SK-N-SH (cell line): Measurements from ENCODE around the gene LEFTY1. TPM values are rescaled to one million over a fixed set of nuclear protein-coding genes. Genes with fewer than 3 reads are reported as not detected.

Experiments
- CTCF ChIA-PET: fragments of 300-600, 350-600 bp; formaldehyde crosslinking; extraction: SDS; loops from one replicate; lab custom pipeline; 2021; lab: Yijun Ruan, JAX
- POLR2A ChIA-PET: fragments of 350-600 bp; sonication (Branson Sonifier 250); formaldehyde crosslinking; extraction: SDS; loops from one replicate; lab custom pipeline; 2020; ENCODE audit warnings: antibody characterized with exemption, inconsistent platforms; lab: Yijun Ruan, JAX
- DNase-seq: peaks from one replicate; pipeline ENCODE4 v3.0.0; 2012
- H2AFZ ChIP-seq: fragments of 200-600 bp; sonication (generic); 2 replicates; pipeline ENCODE4 v1.8.1; 2016; ENCODE audit warnings: antibody characterized with exemption, mild to moderate bottlenecking, low read depth
- H3F3A ChIP-seq: fragments of 200-600 bp; sonication (generic); replicated peaks from 2 replicates; pipeline ENCODE3; 2016; ENCODE audit warnings: antibody characterized with exemption, mild to moderate bottlenecking; ENCODE audit not compliant: insufficient read depth
- H3K27ac ChIP-seq, 2 experiments: fragments of 200-500 bp in 1 of 2; fragments of 200-600 bp in 1 of 2; sonication (Bioruptor generic) in 1 of 2; sonication (generic), shearing (Covaris generic) in 1 of 2; 2 replicates each; pipeline versions ENCODE4 v1.5.1 to v1.6.1; 2014 to 2016; ENCODE audit warnings: low read depth in 2 of 2, inconsistent platforms in 1 of 2, low read length in 1 of 2, mild to moderate bottlenecking in 1 of 2, mixed read lengths in 1 of 2
- H3K27me3 ChIP-seq: fragments of 200-600 bp; sonication (generic), shearing (Covaris generic); 2 replicates; pipeline ENCODE4 v1.6.1; 2016; ENCODE audit warnings: mixed run types; ENCODE audit not compliant: insufficient read depth
- H3K36me3 ChIP-seq, 2 experiments: fragments of 200-500 bp in 1 of 2; fragments of 200-600 bp in 1 of 2; sonication (Bioruptor generic) in 1 of 2; sonication (generic) in 1 of 2; replicated peaks in 1 of 2; 2 replicates each; pipeline versions ENCODE3 to v1.5.1; 2014 to 2016; ENCODE audit warnings: low read length in 1 of 2, mild to moderate bottlenecking in 1 of 2; ENCODE audit not compliant: insufficient read depth in 2 of 2, control insufficient read depth in 1 of 2
- H3K4me1 ChIP-seq, 2 experiments: fragments of 200-500 bp in 1 of 2; fragments of 200-600 bp in 1 of 2; sonication (Bioruptor generic) in 1 of 2; sonication (generic), shearing (Covaris generic) in 1 of 2; 2 replicates each; pipeline versions ENCODE4 v1.5.1 to v1.6.1; 2014 to 2016; ENCODE audit warnings: low read depth in 1 of 2, low read length in 1 of 2, mixed run types in 1 of 2; ENCODE audit not compliant: insufficient read depth in 2 of 2, control insufficient read depth in 1 of 2
- H3K4me2 ChIP-seq: fragments of 200-600 bp; sonication (generic), shearing (Covaris generic); 2 replicates; pipeline ENCODE4 v1.6.1; 2017; ENCODE audit warnings: mixed run types
- H3K4me3 ChIP-seq, 2 experiments: fragments of 200-500 bp in 1 of 2; fragments of 200-600 bp in 1 of 2; sonication (Bioruptor generic) in 1 of 2; sonication (generic), shearing (Covaris generic) in 1 of 2; 2 replicates each; pipeline versions ENCODE4 v1.5.1 to v1.8.1; 2014 to 2016; ENCODE audit warnings: low read depth in 2 of 2, inconsistent platforms in 1 of 2, low read length in 1 of 2, mild to moderate bottlenecking in 1 of 2, mixed read lengths in 1 of 2, moderate library complexity in 1 of 2
- H3K79me2 ChIP-seq: fragments of 200-600 bp; sonication (generic); 2 replicates; pipeline ENCODE4 v1.8.1; 2017; ENCODE audit warnings: mild to moderate bottlenecking; ENCODE audit not compliant: insufficient read depth
- H3K9ac ChIP-seq: fragments of 200-600 bp; sonication (generic); 2 replicates; pipeline ENCODE4 v1.6.1; 2017; ENCODE audit warnings: mixed run types
- H3K9me2 ChIP-seq: fragments of 200-600 bp; sonication (generic); 2 replicates; pipeline ENCODE4 v1.6.1; 2017; ENCODE audit warnings: mixed run types
- H3K9me3 ChIP-seq: fragments of 200-600 bp; sonication (generic); 2 replicates; pipeline ENCODE4 v1.6.1; 2017; ENCODE audit warnings: mixed run types, mild to moderate bottlenecking, moderate library complexity
- H4K20me1 ChIP-seq: fragments of 200-600 bp; sonication (generic); 2 replicates; pipeline ENCODE4 v1.6.1; 2017; ENCODE audit warnings: mild to moderate bottlenecking, mixed run types; ENCODE audit not compliant: insufficient read depth
- CHD2 ChIP-seq: fragments of 150-350 bp; IDR thresholded peaks from 2 replicates; pipeline ENCODE4 v1.6.1; 2018; ENCODE audit warnings: low read length; ENCODE audit not compliant: partially characterized antibody
- ELF1 ChIP-seq: IDR thresholded peaks from 2 replicates; pipeline ENCODE4 v1.4.0; 2012
- FOXJ3 ChIP-seq: sonication (generic); formaldehyde crosslinking; IDR thresholded peaks from 2 replicates; pipeline ENCODE4 v1.5.1; 2020; ENCODE audit warnings: mild to moderate bottlenecking, missing genetic modification reagents
- GABPA ChIP-seq: IDR thresholded peaks from 2 replicates; pipeline ENCODE4 v1.4.0; 2012; ENCODE audit warnings: low read depth, mild to moderate bottlenecking
- JUND ChIP-seq: IDR thresholded peaks from 2 replicates; pipeline ENCODE4 v1.4.0; 2012
- MXI1 ChIP-seq: IDR thresholded peaks from 2 replicates; pipeline ENCODE4 v1.6.1; 2012; ENCODE audit warnings: mild to moderate bottlenecking, low read depth, low read length, improper control_type of control experiment
- NRF1 ChIP-seq: IDR thresholded peaks from 2 replicates; pipeline ENCODE4 v1.6.1; 2012; ENCODE audit warnings: low read depth, mild to moderate bottlenecking, low read length
- PBX3 ChIP-seq: IDR thresholded peaks from 2 replicates; pipeline ENCODE4; 2012
- RAD21 ChIP-seq: IDR thresholded peaks from 2 replicates; pipeline ENCODE4 v1.6.1; 2012; ENCODE audit warnings: mild to moderate bottlenecking, low read length
- RFX5 ChIP-seq: IDR thresholded peaks from 2 replicates; pipeline ENCODE4 v1.6.1; 2012; ENCODE audit warnings: mild to moderate bottlenecking, improper control_type of control experiment, low read length
- SIN3A ChIP-seq: IDR thresholded peaks from 2 replicates; pipeline ENCODE4 v1.6.1; 2012; ENCODE audit warnings: low read depth, mild to moderate bottlenecking, low read length, moderate library complexity, borderline replicate concordance
- TCF12 ChIP-seq: IDR thresholded peaks from 2 replicates; pipeline ENCODE4 v1.4.0; 2012
- USF1 ChIP-seq: IDR thresholded peaks from 2 replicates; pipeline ENCODE4 v1.4.0; 2012; ENCODE audit warnings: low read depth, borderline replicate concordance
- ZBTB33 ChIP-seq: IDR thresholded peaks from 2 replicates; pipeline ENCODE4 v1.4.0; 2012; ENCODE audit warnings: low read depth, borderline replicate concordance
- WGBS: methylation state at CpG from one replicate; pipeline ENCODE4 v1.1.6; 2017; ENCODE audit warnings: low lambda C conversion rate; 5-methylcytosine and 5-hydroxymethylcytosine counted together
- polyA plus RNA-seq, 3 experiments: library from polyadenylated mRNA; depleted of rRNA; stranded (reverse); fragments of >200 nt; gene quantifications; 2 replicates each; pipeline ENCODE4 v1.2.3, GENCODE V29; 2012
- TF ChIP-seq, protein P1 (sequence below): fragments of 150-350 bp; IDR thresholded peaks from 2 replicates; pipeline ENCODE4 v1.6.1; 2016; ENCODE audit warnings: mild to moderate bottlenecking, low read depth, low read length
- TF ChIP-seq, protein P2 (sequence below): fragments of 150-350 bp; IDR thresholded peaks from 2 replicates; pipeline ENCODE4 v1.6.1; 2017; ENCODE audit warnings: antibody characterized with exemption, low read length, low read depth, borderline replicate concordance
- TF ChIP-seq, protein P3 (sequence below): IDR thresholded peaks from 2 replicates; pipeline ENCODE4 v1.4.0; 2012; ENCODE audit warnings: low read depth

The LEFTY1 gene
- polyA plus RNA-seq, 1 of the 3 experiments (the other 2 are of a cell fraction), result 0.07 TPM

- Histone ChIP-seq H3K9me3 (no peaks in the 10 kb centered on the region), H3K36me3 (peaks cover 31 to 32% of the 10 kb centered on the region in 2 experiments)
- DNase-seq, result no peak
- TF ChIP-seq RFX5 (no peak), GABPA (no peak), PBX3 (no peak)
- TF ChIP-seq, protein P1, sequence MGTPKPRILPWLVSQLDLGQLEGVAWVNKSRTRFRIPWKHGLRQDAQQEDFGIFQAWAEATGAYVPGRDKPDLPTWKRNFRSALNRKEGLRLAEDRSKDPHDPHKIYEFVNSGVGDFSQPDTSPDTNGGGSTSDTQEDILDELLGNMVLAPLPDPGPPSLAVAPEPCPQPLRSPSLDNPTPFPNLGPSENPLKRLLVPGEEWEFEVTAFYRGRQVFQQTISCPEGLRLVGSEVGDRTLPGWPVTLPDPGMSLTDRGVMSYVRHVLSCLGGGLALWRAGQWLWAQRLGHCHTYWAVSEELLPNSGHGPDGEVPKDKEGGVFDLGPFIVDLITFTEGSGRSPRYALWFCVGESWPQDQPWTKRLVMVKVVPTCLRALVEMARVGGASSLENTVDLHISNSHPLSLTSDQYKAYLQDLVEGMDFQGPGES, result no peak
- TF ChIP-seq, all 33 proteins: peak for 0
- Histone ChIP-seq H3K79me2 (no peaks in the 10 kb centered on the region), H3K27me3 (no peaks in the 10 kb centered on the region), H3K4me3 (no peak overlapping the region), H3K4me2 (no peak overlapping the region), H3K4me1 (peaks cover 0 to 20% of the 10 kb centered on the region in 2 experiments; a peak in 2 of 4 replicates), H2AFZ (no peak overlapping the region), H4K20me1 (no peaks in the 10 kb centered on the region), H3F3A (peaks cover 20% of the 10 kb centered on the region), H3K9ac (no peak overlapping the region), H3K9me2 (no peaks in the 10 kb centered on the region), H3K27ac (no peak overlapping the region)
- ChIA-PET CTCF (interaction anchor here (0.8 kb wide), 1 partner anchor 23 kb away, joined by 3 read pairs; no protein-coding TSS in a partner anchor), POLR2A (no interaction called here)
- 79% methylated on average over 6 of the region's 8 CpGs for WGBS
Measured at GRCh38 chr1:225868631-225869330, 20.2 kb downstream of the LEFTY1 start.

DNA sequence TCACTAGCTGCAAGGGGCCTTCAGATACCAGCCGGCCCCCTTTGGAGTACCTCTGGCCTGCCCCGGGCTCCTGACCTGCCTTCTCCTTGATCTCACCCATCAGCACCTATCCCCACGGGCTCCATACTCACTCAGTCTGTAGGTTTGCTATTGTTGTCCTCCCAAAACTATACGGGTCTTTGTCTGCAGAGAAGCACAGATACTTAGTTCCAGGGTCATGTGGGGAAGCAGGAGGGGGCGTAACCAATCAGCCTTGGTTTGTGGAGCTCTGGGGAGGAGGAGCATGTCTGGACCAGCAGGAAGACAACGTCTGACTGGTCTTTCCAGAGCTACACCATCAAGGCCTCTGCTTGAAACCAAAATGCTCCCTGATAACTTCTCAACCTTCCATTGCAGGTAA is 22.0 kb downstream of the LEFTY1 start:
- 83% methylated on average over 6 of the region's 6 CpGs for WGBS
- Histone ChIP-seq H3K36me3 (peaks cover 30 to 31% of the 10 kb centered on the region in 2 experiments), H2AFZ (no peak overlapping the region), H3F3A (peaks cover 20% of the 10 kb centered on the region), H3K9me3 (no peaks in the 10 kb centered on the region), H3K27ac (no peak overlapping the region), H3K9me2 (no peaks in the 10 kb centered on the region), H3K27me3 (no peaks in the 10 kb centered on the region), H3K9ac (no peak overlapping the region), H4K20me1 (no peaks in the 10 kb centered on the region), H3K4me1 (peaks cover 0 to 20% of the 10 kb centered on the region in 2 experiments; a peak in 2 of 4 replicates), H3K79me2 (no peaks in the 10 kb centered on the region), H3K4me2 (no peak overlapping the region), H3K4me3 (no peak overlapping the region)
- DNase-seq, result no peak
- POLR2A ChIA-PET, result no interaction called here
- CTCF ChIA-PET, result interaction anchor here (1.6 kb wide), 1 partner anchor 10 kb away, joined by 5 read pairs; no protein-coding TSS in a partner anchor
- TF ChIP-seq, protein P1, result no peak
- TF ChIP-seq JUND (no peak), SIN3A (no peak), NRF1 (no peak), RAD21 (no peak), TCF12 (no peak), USF1 (no peak), CHD2 (no peak), ZBTB33 (no peak), ELF1 (no peak), MXI1 (no peak), PBX3 (no peak), GABPA (no peak), FOXJ3 (CRISPR knock-in tag) (no peak)
- TF ChIP-seq, protein P2, sequence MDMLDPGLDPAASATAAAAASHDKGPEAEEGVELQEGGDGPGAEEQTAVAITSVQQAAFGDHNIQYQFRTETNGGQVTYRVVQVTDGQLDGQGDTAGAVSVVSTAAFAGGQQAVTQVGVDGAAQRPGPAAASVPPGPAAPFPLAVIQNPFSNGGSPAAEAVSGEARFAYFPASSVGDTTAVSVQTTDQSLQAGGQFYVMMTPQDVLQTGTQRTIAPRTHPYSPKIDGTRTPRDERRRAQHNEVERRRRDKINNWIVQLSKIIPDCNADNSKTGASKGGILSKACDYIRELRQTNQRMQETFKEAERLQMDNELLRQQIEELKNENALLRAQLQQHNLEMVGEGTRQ, result no peak
- TF ChIP-seq, protein P3, sequence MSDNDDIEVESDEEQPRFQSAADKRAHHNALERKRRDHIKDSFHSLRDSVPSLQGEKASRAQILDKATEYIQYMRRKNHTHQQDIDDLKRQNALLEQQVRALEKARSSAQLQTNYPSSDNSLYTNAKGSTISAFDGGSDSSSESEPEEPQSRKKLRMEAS, result no peak
